BJ (cell line): ENCODE measurements around the gene CACHD1. TPM values are rescaled to one million over a fixed set of nuclear protein-coding genes. Genes with fewer than 3 reads are reported as not detected.

Source experiments
- CTCF ChIA-PET: fragments of 350-600 bp; formaldehyde crosslinking; extraction: SDS; loops from one replicate; lab custom pipeline; 2021; ENCODE audit warnings: antibody characterized with exemption, inconsistent platforms; lab: Yijun Ruan, JAX
- POLR2A ChIA-PET: fragments of 300-600 bp; sonication (Branson Sonifier 250); formaldehyde crosslinking; extraction: SDS; loops from one replicate; lab custom pipeline; 2021; ENCODE audit warnings: antibody characterized with exemption; lab: Charles Lee
- DNase-seq: peaks from one replicate; pipeline ENCODE4 v3.0.0-alpha.2; 2011; ENCODE audit warnings: low read depth
- H3K27me3 ChIP-seq: 2 replicates; pipeline ENCODE4 v1.6.0; 2011; ENCODE audit warnings: low read length; ENCODE audit not compliant: control insufficient read depth, insufficient read depth
- H3K36me3 ChIP-seq: 2 replicates; pipeline ENCODE4 v1.5.1; 2011; ENCODE audit warnings: low read length; ENCODE audit not compliant: control insufficient read depth, insufficient read depth
- H3K4me3 ChIP-seq: 2 replicates; pipeline ENCODE4 v1.5.1; 2011; ENCODE audit warnings: low read depth, mild to moderate bottlenecking, control low read depth, low read length
- CTCF ChIP-seq: IDR thresholded peaks from 2 replicates; pipeline ENCODE4 v1.5.1; 2011; ENCODE audit warnings: low read depth, mild to moderate bottlenecking, control low read depth, inconsistent platforms, low read length, moderate library complexity; ENCODE audit not compliant: insufficient read depth
- polyA plus RNA-seq: library from polyadenylated mRNA; depleted of rRNA; stranded (reverse); fragments of >200 nt; gene quantifications from 2 replicates; pipeline ENCODE4 v1.2.3, GENCODE V29; 2011

Gene CACHD1
- polyA plus RNA-seq, 1 experiment: 3.0 TPM

GRCh38 chr1:64669098-64669675 lies 199.3 kb downstream of the CACHD1 start:
- DNase-seq: no peak
- POLR2A ChIA-PET: no interaction called here
- Histone ChIP-seq H3K36me3 (peaks cover 2% of the 10 kb centered on the region; the same call in 1 of the 2 replicates), H3K4me3 (no peak overlapping the region), H3K27me3 (no peaks in the 10 kb centered on the region)
- CTCF ChIA-PET: no interaction called here
- TF ChIP-seq CTCF: no peak

- Histone ChIP-seq H3K27me3 (no peaks in the 10 kb centered on the region), H3K36me3 (peaks cover 5% of the 10 kb centered on the region), H3K4me3 (no peak overlapping the region)
- CTCF ChIA-PET: interaction anchor here (1.0 to 3.5 kb wide), 20 partner anchors 8 to 410 kb away, joined by 3 to 24 read pairs (median 4); no protein-coding TSS in a partner anchor
- POLR2A ChIA-PET: no interaction called here
- TF ChIP-seq CTCF: peak; percentile 67
- no peak for DNase-seq
Observed at GRCh38 chr1:64675718-64676345, 205.9 kb downstream of the CACHD1 start.

GRCh38 chr1:64676386-64676785 lies 206.5 kb downstream of the CACHD1 start:
- peaks cover 5% of the 10 kb centered on the region for H3K36me3 ChIP-seq
- no peak for DNase-seq
- no peak for TF ChIP-seq CTCF
- H3K4me3 ChIP-seq: no peak overlapping the region
- POLR2A ChIA-PET: no interaction called here
- no peaks in the 10 kb centered on the region for H3K27me3 ChIP-seq
- CTCF ChIA-PET: interaction anchor here (0.7 to 3.5 kb wide), 20 partner anchors 8 to 411 kb away, joined by 3 to 24 read pairs (median 5); no protein-coding TSS in a partner anchor

- Histone ChIP-seq H3K4me3 (no peak overlapping the region), H3K36me3 (peaks cover 8% of the 10 kb centered on the region), H3K27me3 (no peaks in the 10 kb centered on the region)
- no peak for DNase-seq
- POLR2A ChIA-PET: no interaction called here
- CTCF ChIA-PET: interaction anchor here (0.8 to 3.5 kb wide), 6 partner anchors 15 to 1046 kb away, joined by 3 to 24 read pairs (median 6); no protein-coding TSS in a partner anchor
- no peak for TF ChIP-seq CTCF
Observed at GRCh38 chr1:64677532-64677931, 207.6 kb downstream of the CACHD1 start.

- DNase-seq: no peak
- CTCF ChIA-PET: interaction anchor here (0.9 to 1.8 kb wide), 3 partner anchors 14 to 146 kb away, joined by 3 to 6 read pairs (median 3); no protein-coding TSS in a partner anchor
- Histone ChIP-seq H3K4me3 (no peak overlapping the region), H3K36me3 (peaks cover 7% of the 10 kb centered on the region), H3K27me3 (no peaks in the 10 kb centered on the region)
- POLR2A ChIA-PET: no interaction called here
- no peak for TF ChIP-seq CTCF
Observed at GRCh38 chr1:64678366-64678765, 208.4 kb downstream of the CACHD1 start.
